Peyer's patch (tissue), 4 donors: ENCODE measurements around the gene CDC42BPA.

ENCODE experiments used
- POLR2A ChIP-seq, 2 donors: fragments of 450-650 bp; IDR thresholded peaks; one replicate each; pipeline ENCODE4 v1.5.1; 2017; ENCODE audit warnings: antibody characterized with exemption in 2 of 2, mild to moderate bottlenecking in 2 of 2, moderate library complexity in 2 of 2
- TF ChIP-seq, protein P1 (sequence below), 6 experiments: fragments of 450-650 bp in 4 of 6; fragments of 200-600 bp in 2 of 6; sonication (generic) in 1 of 6; IDR thresholded peaks; one replicate each; pipeline ENCODE4 v1.5.1; 2017 to 2019; ENCODE audit warnings: antibody characterized with exemption in 6 of 6, mild to moderate bottlenecking in 3 of 6, moderate library complexity in 1 of 6

DNA sequence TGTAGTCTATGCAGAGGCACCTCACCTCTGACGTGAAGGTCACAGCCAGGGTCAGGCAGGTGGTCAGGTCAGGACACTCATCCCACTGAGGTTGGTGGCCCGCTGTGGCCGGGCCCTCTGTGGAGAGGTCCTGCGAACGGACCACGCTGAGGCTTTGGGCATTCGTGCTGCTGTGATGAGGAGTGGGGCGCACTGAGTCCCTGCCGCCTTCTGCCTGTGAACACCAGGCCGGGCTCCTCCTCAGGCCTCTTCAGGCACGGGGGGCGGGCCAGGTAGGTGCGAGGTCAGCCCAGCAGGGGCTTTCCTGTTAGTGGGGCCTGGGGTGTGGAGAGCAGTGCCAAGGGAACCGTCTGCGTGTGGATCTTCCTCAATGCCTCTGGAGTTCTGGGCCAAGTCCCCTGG is 339.2 kb downstream of the CDC42BPA start:
- TF ChIP-seq, protein P1, sequence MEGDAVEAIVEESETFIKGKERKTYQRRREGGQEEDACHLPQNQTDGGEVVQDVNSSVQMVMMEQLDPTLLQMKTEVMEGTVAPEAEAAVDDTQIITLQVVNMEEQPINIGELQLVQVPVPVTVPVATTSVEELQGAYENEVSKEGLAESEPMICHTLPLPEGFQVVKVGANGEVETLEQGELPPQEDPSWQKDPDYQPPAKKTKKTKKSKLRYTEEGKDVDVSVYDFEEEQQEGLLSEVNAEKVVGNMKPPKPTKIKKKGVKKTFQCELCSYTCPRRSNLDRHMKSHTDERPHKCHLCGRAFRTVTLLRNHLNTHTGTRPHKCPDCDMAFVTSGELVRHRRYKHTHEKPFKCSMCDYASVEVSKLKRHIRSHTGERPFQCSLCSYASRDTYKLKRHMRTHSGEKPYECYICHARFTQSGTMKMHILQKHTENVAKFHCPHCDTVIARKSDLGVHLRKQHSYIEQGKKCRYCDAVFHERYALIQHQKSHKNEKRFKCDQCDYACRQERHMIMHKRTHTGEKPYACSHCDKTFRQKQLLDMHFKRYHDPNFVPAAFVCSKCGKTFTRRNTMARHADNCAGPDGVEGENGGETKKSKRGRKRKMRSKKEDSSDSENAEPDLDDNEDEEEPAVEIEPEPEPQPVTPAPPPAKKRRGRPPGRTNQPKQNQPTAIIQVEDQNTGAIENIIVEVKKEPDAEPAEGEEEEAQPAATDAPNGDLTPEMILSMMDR (IDR thresholded peaks at IDR 0.05): no peak
- TF ChIP-seq POLR2A (IDR thresholded peaks at IDR 0.05): no peak
